Karpas-422 (cell line): ENCODE measurements around the gene ZIC4. TPM values are rescaled to one million over a fixed set of nuclear protein-coding genes. Genes with fewer than 3 reads are reported as not detected.

Experiments used
- DNase-seq: peaks from one replicate; pipeline ENCODE4 v3.0.0-alpha.2; 2015
- H2AFZ ChIP-seq: fragments of 200-600 bp; sonication (generic); 2 replicates; pipeline ENCODE4 v1.6.1; 2014; ENCODE audit warnings: antibody characterized with exemption, low read length, mixed read lengths
- H3K27ac ChIP-seq: fragments of 200-600 bp; sonication (generic); 2 replicates; pipeline ENCODE4 v1.5.1; 2014; ENCODE audit warnings: mild to moderate bottlenecking, low read length, moderate library complexity
- H3K27me3 ChIP-seq: fragments of 200-600 bp; sonication (generic); 2 replicates; pipeline ENCODE4 v1.6.1; 2014; ENCODE audit warnings: low read length, mixed read lengths
- H3K36me3 ChIP-seq: fragments of 200-600 bp; sonication (generic); 2 replicates; pipeline ENCODE4 v1.6.1; 2014; ENCODE audit warnings: low read length, mixed read lengths; ENCODE audit not compliant: insufficient read depth
- H3K4me1 ChIP-seq: fragments of 200-600 bp; sonication (generic); 2 replicates; pipeline ENCODE4 v1.6.1; 2014; ENCODE audit warnings: mild to moderate bottlenecking, low read length, mixed read lengths
- H3K4me2 ChIP-seq: fragments of 200-600 bp; sonication (generic); 2 replicates; pipeline ENCODE4 v1.6.1; 2014; ENCODE audit warnings: low read length, low read depth, mild to moderate bottlenecking; ENCODE audit not compliant: poor library complexity, severe bottlenecking
- H3K4me3 ChIP-seq: fragments of 200-600 bp; sonication (generic); 2 replicates; pipeline ENCODE4 v1.5.1; 2014; ENCODE audit warnings: mild to moderate bottlenecking, antibody characterized with exemption, low read length, mixed read lengths
- H3K79me2 ChIP-seq: fragments of 200-600 bp; sonication (generic); 2 replicates; pipeline ENCODE4 v1.6.1; 2014; ENCODE audit warnings: mild to moderate bottlenecking, low read length, mixed read lengths
- H3K9ac ChIP-seq: fragments of 200-600 bp; sonication (generic); 2 replicates; pipeline ENCODE4 v1.6.0; 2014; ENCODE audit warnings: low read length
- H3K9me2 ChIP-seq: fragments of 200-600 bp; sonication (generic), shearing (Covaris generic); replicated peaks from 2 replicates; pipeline ENCODE4 v1.6.0; 2014; ENCODE audit warnings: mild to moderate bottlenecking, low read length, moderate library complexity; ENCODE audit not compliant: insufficient read depth
- H3K9me3 ChIP-seq: fragments of 300-700, 200-600 bp; sonication (generic); 2 replicates; pipeline ENCODE4 v1.6.1; 2014; ENCODE audit warnings: low read length, mixed read lengths
- H4K20me1 ChIP-seq: fragments of 200-600 bp; sonication (generic); 2 replicates; pipeline ENCODE4 v1.6.1; 2014; ENCODE audit warnings: mild to moderate bottlenecking, antibody characterized with exemption, low read length, low read depth; ENCODE audit not compliant: insufficient read depth
- total RNA-seq: library from RNA; depleted of rRNA; stranded (reverse); fragments of >200 nt; shearing (Covaris generic); gene quantifications from 2 replicates; pipeline ENCODE4 v1.2.3, GENCODE V29; 2014; ENCODE audit warnings: low replicate concordance

ZIC4 gene
- total RNA-seq, 1 experiment from 2014 or later, result not detected

- H3K79me2 ChIP-seq, result no peaks in the 10 kb centered on the region
- no peak overlapping the region for H3K9ac ChIP-seq
- no peak overlapping the region for H3K27ac ChIP-seq
- no peak overlapping the region for H2AFZ ChIP-seq
- no peaks in the 10 kb centered on the region for H4K20me1 ChIP-seq
- no peak overlapping the region for H3K4me2 ChIP-seq
- DNase-seq, result no peak
- no peaks in the 10 kb centered on the region for H3K4me1 ChIP-seq
- no peaks in the 10 kb centered on the region for H3K9me2 ChIP-seq
- no peaks in the 10 kb centered on the region for H3K27me3 ChIP-seq
- no peaks in the 10 kb centered on the region for H3K36me3 ChIP-seq
- no peak overlapping the region for H3K4me3 ChIP-seq
- H3K9me3 ChIP-seq, result no peaks in the 10 kb centered on the region
These were observed 28.7 kb downstream of the ZIC4 start for GRCh38 chr3:147377412-147378367.

GRCh38 chr3:147373301-147373700 is 33.0 kb downstream of the ZIC4 start:
- Histone ChIP-seq H4K20me1 (no peaks in the 10 kb centered on the region), H3K9me3 (no peaks in the 10 kb centered on the region), H2AFZ (no peak overlapping the region), H3K4me2 (no peak overlapping the region), H3K4me3 (no peak overlapping the region), H3K4me1 (no peaks in the 10 kb centered on the region), H3K36me3 (no peaks in the 10 kb centered on the region), H3K9ac (no peak overlapping the region), H3K27me3 (no peaks in the 10 kb centered on the region), H3K27ac (no peak overlapping the region), H3K9me2 (no peaks in the 10 kb centered on the region), H3K79me2 (no peaks in the 10 kb centered on the region)
- no peak for DNase-seq

GRCh38 chr3:147372525-147373027 is 33.8 kb downstream of the ZIC4 start:
- Histone ChIP-seq H3K9me2 (no peaks in the 10 kb centered on the region), H2AFZ (no peak overlapping the region), H3K4me2 (no peak overlapping the region), H4K20me1 (no peaks in the 10 kb centered on the region), H3K27me3 (no peaks in the 10 kb centered on the region), H3K4me3 (no peak overlapping the region), H3K36me3 (no peaks in the 10 kb centered on the region), H3K9ac (no peak overlapping the region), H3K9me3 (no peaks in the 10 kb centered on the region), H3K79me2 (no peaks in the 10 kb centered on the region), H3K4me1 (no peaks in the 10 kb centered on the region), H3K27ac (no peak overlapping the region)
- DNase-seq, result no peak

DNA sequence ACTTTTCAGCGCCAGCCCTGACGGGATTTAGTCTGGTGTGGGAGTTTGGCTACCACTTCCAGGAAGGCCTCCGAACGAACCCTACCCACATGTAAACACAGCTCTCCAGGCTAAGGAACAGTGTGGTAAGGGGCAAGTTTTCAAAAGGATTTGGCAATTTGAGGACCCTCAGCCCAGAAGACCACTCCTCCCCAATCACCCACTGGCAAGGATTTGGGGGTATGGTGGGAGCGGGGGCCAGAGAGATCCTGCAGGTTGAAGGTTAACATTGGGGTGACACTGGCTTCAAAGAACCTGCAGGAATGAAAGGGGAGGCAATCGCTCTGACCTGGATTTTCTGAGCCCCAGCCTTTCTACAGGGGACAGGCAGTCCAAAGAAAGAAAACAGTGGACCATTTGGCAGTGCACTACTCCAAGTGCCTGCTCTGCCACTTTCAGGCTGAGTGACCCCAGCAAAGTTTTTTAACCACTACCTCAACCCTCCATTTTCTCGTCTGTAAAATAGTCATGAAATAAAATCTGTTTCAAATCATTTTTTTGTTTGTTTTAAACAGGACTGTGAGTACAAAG is 34.5 kb downstream of the ZIC4 start:
- H2AFZ ChIP-seq, result no peak overlapping the region
- no peaks in the 10 kb centered on the region for H3K9me2 ChIP-seq
- H3K27me3 ChIP-seq, result no peaks in the 10 kb centered on the region
- H3K9me3 ChIP-seq, result no peaks in the 10 kb centered on the region
- no peak overlapping the region for H3K27ac ChIP-seq
- no peaks in the 10 kb centered on the region for H3K79me2 ChIP-seq
- no peak for DNase-seq
- no peaks in the 10 kb centered on the region for H4K20me1 ChIP-seq
- no peaks in the 10 kb centered on the region for H3K4me1 ChIP-seq
- H3K4me2 ChIP-seq, result no peak overlapping the region
- H3K4me3 ChIP-seq, result no peak overlapping the region
- H3K36me3 ChIP-seq, result no peaks in the 10 kb centered on the region
- H3K9ac ChIP-seq, result no peak overlapping the region

DNA sequence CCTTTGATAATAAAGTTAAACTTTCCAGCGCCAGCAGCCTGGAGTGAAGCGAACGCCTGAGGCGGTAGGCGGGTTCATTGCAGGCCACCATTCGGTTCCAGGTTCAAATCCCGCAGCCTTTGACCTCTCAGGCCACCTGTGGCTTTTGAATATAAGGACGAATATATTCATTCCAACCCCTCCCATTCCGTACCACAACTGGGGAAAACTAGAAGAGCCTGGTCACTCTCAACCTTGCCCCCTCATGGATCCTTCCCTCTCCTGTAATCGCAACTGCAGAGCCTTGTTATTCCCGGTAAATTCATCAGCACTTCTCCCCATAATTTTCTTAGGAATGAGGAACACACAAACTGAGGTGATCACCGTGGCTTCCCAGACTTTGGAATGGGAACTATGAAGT is 35.2 kb downstream of the ZIC4 start:
- H3K79me2 ChIP-seq, result no peaks in the 10 kb centered on the region
- no peak overlapping the region for H3K9ac ChIP-seq
- H2AFZ ChIP-seq, result no peak overlapping the region
- no peak overlapping the region for H3K27ac ChIP-seq
- no peaks in the 10 kb centered on the region for H3K4me1 ChIP-seq
- DNase-seq, result no peak
- no peaks in the 10 kb centered on the region for H3K36me3 ChIP-seq
- no peaks in the 10 kb centered on the region for H4K20me1 ChIP-seq
- H3K4me2 ChIP-seq, result no peak overlapping the region
- no peaks in the 10 kb centered on the region for H3K9me2 ChIP-seq
- H3K9me3 ChIP-seq, result no peaks in the 10 kb centered on the region
- H3K4me3 ChIP-seq, result no peak overlapping the region
- H3K27me3 ChIP-seq, result no peaks in the 10 kb centered on the region

DNA sequence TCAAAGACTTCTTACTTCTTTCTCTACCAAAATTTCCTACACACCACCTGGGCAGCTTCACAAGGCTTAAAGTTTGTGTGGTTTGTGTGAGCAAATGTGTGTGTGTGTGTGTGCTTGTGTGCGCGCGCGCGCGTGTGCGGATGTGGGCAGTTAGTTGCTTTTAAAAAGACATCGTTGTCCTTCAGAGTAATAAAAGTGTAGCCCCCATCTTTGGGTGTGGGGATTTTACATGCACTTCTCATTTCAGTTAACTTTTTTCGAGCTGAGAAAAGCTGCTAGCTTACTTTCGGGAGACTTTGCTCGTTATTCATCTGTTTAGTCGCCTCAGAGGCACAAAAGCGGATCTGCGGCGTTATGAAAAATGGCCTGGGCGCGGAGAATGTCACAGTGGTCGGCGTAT is 36.0 kb downstream of the ZIC4 start:
- Histone ChIP-seq H3K36me3 (no peaks in the 10 kb centered on the region), H4K20me1 (no peaks in the 10 kb centered on the region), H3K9me3 (no peaks in the 10 kb centered on the region), H3K27ac (no peak overlapping the region), H3K9me2 (no peaks in the 10 kb centered on the region), H3K4me2 (no peak overlapping the region), H3K4me1 (no peaks in the 10 kb centered on the region), H3K4me3 (no peak overlapping the region), H3K79me2 (no peaks in the 10 kb centered on the region), H2AFZ (no peak overlapping the region), H3K9ac (no peak overlapping the region), H3K27me3 (no peaks in the 10 kb centered on the region)
- DNase-seq, result no peak

DNA sequence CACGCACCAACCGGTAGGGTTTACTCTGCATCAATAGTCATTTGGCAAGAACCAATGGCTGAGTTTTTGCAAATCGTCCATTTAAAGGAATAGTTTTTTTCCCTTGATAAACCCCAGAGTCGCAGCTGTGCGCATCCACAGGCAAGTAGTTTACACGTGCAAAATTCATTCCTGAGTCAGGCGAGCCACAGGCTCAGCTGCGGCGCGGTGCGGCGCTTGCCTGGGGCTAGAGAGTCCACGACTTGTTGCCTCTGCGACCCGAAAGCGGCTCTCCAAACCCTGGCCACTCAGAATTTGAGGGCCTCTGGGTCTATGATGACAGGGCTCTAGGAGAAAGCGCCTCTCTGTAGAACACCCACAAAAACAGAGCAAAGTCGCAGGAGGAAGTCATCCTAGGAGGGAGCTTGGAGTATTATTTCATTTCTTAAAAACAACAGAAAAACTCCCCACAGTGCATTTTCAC is 36.7 kb downstream of the ZIC4 start:
- no peaks in the 10 kb centered on the region for H3K4me1 ChIP-seq
- H3K79me2 ChIP-seq, result no peaks in the 10 kb centered on the region
- H3K4me3 ChIP-seq, result no peak overlapping the region
- no peak overlapping the region for H3K27ac ChIP-seq
- H3K4me2 ChIP-seq, result no peak overlapping the region
- no peaks in the 10 kb centered on the region for H3K27me3 ChIP-seq
- no peaks in the 10 kb centered on the region for H3K36me3 ChIP-seq
- no peak overlapping the region for H3K9ac ChIP-seq
- no peak for DNase-seq
- no peaks in the 10 kb centered on the region for H3K9me3 ChIP-seq
- H2AFZ ChIP-seq, result no peak overlapping the region
- H4K20me1 ChIP-seq, result no peaks in the 10 kb centered on the region
- no peaks in the 10 kb centered on the region for H3K9me2 ChIP-seq

- Histone ChIP-seq H3K27me3 (no peaks in the 10 kb centered on the region), H3K4me2 (no peak overlapping the region), H4K20me1 (no peaks in the 10 kb centered on the region), H3K4me3 (no peak overlapping the region), H3K4me1 (no peaks in the 10 kb centered on the region), H3K36me3 (no peaks in the 10 kb centered on the region), H3K9me2 (no peaks in the 10 kb centered on the region), H3K9ac (no peak overlapping the region), H3K79me2 (no peaks in the 10 kb centered on the region), H3K9me3 (no peaks in the 10 kb centered on the region), H2AFZ (no peak overlapping the region), H3K27ac (no peak overlapping the region)
- DNase-seq, result no peak
These were observed 37.1 kb downstream of the ZIC4 start for GRCh38 chr3:147369231-147369630.
